IPS DF 4.7 (cell line): ENCODE measurements around the gene EFCAB8.

ENCODE experiments used
- DNase-seq: peaks from one replicate; pipeline ENCODE4 v3.0.0-alpha.2; 2013; ENCODE audit warnings: low spot score; ENCODE audit errors: extremely low read depth

Gene EFCAB8

GRCh38 chr20:33005908-33006775 is 147.4 kb downstream of the EFCAB8 start:
- DNase-seq: no peak

- no peak for DNase-seq
Observed at GRCh38 chr20:33006776-33007375, 148.2 kb downstream of the EFCAB8 start.

- no peak for DNase-seq
Observed at GRCh38 chr20:33007376-33008335, 148.9 kb downstream of the EFCAB8 start, which contains the start of gene BPIFB2. BPIFB2 (plus strand) TSS chr20:33007704; CDS start chr20:33008575, 871 bp downstream.

GRCh38 chr20:33008336-33009213 is 149.9 kb downstream of the EFCAB8 start:
- DNase-seq: no peak

GRCh38 chr20:33009214-33010132 is 150.8 kb downstream of the EFCAB8 start:
- no peak for DNase-seq

- DNase-seq: no peak
Observed at GRCh38 chr20:33010133-33010504, 151.4 kb downstream of the EFCAB8 start.

GRCh38 chr20:33010674-33011449 is 152.1 kb downstream of the EFCAB8 start:
- no peak for DNase-seq
